Measurements from ENCODE around the gene VNN1.
"Not testable (repeated sequence)": the region's sequence is repeated elsewhere in the genome, so short reads cannot be mapped to it uniquely, and the experiment has no call there.

The VNN1 gene

DNA sequence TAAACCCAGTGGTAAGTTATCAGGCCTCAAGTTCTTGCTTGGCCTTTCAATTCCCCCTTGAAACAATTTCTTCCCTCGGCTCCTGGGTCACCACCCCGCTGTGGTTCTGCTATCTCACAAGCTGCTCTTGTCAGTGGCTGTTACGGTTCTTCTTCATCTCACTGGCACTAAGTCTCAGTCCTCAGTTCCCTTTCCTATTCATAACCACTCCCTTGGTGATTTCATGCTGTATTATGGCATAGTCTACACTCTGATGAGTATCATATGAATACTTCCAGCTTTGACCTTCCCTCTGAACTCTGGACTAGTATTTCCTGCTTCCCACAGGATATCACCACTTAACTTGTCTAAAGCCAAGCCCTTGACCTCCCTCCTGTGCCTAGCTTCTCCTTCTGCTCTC lies 62.8 kb downstream of the VNN1 start:
- Mint-ChIP-seq H3K27ac (no peak overlapping the region), H3K27me3 (ENCODE audit: low read depth, poor library complexity) (no peaks in the 10 kb centered on the region), H3K36me3 (ENCODE audit: low read depth) (no peaks in the 10 kb centered on the region), H3K9me3 (no peaks in the 10 kb centered on the region), H3K4me3 (no peak overlapping the region), H3K4me1 (no peaks in the 10 kb centered on the region)
- TF ChIP-seq, protein P1, sequence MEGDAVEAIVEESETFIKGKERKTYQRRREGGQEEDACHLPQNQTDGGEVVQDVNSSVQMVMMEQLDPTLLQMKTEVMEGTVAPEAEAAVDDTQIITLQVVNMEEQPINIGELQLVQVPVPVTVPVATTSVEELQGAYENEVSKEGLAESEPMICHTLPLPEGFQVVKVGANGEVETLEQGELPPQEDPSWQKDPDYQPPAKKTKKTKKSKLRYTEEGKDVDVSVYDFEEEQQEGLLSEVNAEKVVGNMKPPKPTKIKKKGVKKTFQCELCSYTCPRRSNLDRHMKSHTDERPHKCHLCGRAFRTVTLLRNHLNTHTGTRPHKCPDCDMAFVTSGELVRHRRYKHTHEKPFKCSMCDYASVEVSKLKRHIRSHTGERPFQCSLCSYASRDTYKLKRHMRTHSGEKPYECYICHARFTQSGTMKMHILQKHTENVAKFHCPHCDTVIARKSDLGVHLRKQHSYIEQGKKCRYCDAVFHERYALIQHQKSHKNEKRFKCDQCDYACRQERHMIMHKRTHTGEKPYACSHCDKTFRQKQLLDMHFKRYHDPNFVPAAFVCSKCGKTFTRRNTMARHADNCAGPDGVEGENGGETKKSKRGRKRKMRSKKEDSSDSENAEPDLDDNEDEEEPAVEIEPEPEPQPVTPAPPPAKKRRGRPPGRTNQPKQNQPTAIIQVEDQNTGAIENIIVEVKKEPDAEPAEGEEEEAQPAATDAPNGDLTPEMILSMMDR (IDR thresholded peaks at IDR 0.05) = no peak
- no peak for DNase-seq

DNA sequence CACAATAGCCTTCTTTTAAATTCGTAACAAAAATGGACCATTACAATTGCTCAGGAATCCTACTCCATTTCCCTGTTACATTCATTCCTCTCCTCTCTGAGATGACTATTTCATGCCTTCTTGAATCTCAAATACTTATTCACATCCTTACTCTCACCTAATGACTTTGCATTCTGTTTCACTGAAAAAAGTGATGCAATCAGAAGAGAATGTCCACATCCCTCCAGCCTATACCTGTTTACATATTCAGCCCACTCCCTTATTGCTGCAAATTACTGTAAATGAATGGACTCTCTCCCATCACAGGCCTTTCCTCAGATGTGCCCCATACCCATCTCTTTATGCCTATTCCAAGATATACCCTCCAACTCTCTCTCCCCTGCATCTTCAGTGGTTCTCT lies 63.4 kb downstream of the VNN1 start:
- Mint-ChIP-seq H3K27me3 (ENCODE audit: low read depth, poor library complexity) (no peaks in the 10 kb centered on the region), H3K4me1 (no peaks in the 10 kb centered on the region), H3K27ac (no peak overlapping the region), H3K36me3 (ENCODE audit: low read depth) (no peaks in the 10 kb centered on the region), H3K4me3 (no peak overlapping the region), H3K9me3 (no peaks in the 10 kb centered on the region)
- TF ChIP-seq, protein P1 (IDR thresholded peaks at IDR 0.05) = no peak
- no peak for DNase-seq

DNA sequence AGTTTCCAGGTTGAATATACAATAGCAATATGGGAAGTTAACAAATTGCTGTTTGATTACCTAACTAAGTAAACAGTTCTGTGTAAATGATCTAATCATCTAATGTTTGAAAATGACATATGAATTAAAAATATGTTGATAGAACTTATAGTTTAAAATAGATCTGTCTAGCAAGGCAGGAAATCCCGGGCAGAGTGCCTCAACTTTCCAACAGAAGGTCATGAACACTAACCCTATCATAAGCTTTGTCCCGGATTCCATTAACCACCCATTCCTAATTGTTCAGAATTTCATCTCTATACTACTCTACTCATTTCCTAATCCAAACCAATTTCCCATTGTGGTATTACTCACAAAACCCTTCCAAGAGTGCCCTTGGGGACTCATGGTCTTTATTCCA lies 65.0 kb downstream of the VNN1 start:
- TF ChIP-seq, protein P1 (IDR thresholded peaks at IDR 0.05) = no peak
- Mint-ChIP-seq H3K4me1 (no peaks in the 10 kb centered on the region), H3K27me3 (ENCODE audit: low read depth, poor library complexity) (no peaks in the 10 kb centered on the region), H3K4me3 (no peak overlapping the region), H3K36me3 (ENCODE audit: low read depth) (no peaks in the 10 kb centered on the region), H3K27ac (no peak overlapping the region), H3K9me3 (no peaks in the 10 kb centered on the region)
- DNase-seq = no peak

DNA sequence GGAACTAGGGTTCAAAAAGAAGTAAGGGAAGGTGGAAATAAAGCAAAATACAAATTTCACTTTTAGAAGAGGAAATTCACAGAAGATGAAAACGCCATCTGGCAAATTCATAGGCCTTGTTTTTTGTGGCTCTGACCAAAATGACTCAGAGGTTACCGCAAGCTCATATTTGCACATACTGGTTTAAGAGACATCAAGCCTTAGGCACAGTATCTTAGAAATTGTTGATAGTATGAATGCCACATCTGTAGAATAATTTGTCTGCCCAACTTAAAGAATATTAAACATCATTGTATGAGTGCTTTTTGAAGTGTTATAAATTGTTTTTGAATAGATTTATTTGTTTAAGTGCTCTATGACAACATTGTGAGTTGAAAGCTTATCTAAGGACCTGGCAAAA lies 65.5 kb downstream of the VNN1 start:
- no peak for DNase-seq
- H3K27ac Mint-ChIP-seq = no peak overlapping the region
- TF ChIP-seq, protein P1 (IDR thresholded peaks at IDR 0.05) = no peak

DNA sequence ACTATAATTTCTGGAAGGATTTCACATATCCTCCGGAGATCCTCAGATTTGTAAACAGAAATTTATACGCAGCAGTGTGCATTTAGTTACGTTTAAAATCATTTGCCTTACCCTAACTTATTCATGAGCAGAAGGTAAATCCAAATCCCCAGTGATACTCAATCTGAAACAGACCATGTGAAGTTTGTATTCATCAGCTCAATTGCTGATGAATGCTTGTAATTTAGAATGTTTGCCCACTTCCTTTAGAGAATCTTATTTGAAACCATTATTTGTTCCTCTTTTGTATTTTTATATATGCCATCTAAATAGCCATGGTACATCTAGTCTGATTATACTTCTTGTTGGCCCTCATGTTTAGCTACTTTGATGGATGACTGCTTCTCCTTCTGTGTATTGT lies 70.3 kb downstream of the VNN1 start:
- H3K36me3 Mint-ChIP-seq (ENCODE audit: low read depth) = no peaks in the 10 kb centered on the region
- DNase-seq = no peak
- no peaks in the 10 kb centered on the region for H3K4me1 Mint-ChIP-seq
- H3K27me3 Mint-ChIP-seq (ENCODE audit: low read depth, poor library complexity) = peaks cover 3% of the 10 kb centered on the region
- TF ChIP-seq, protein P1 (IDR thresholded peaks at IDR 0.05) = no peak
- H3K9me3 Mint-ChIP-seq = peaks cover under 1% of the 10 kb centered on the region
- H3K4me3 Mint-ChIP-seq = no peak overlapping the region
- H3K27ac Mint-ChIP-seq = no peak overlapping the region

More for the DNA sequence above, 65.5 kb downstream of the VNN1 start:
- H3K36me3 Mint-ChIP-seq (ENCODE audit: low read depth) = no peaks in the 10 kb centered on the region
- H3K4me1 Mint-ChIP-seq = no peaks in the 10 kb centered on the region
- H3K9me3 Mint-ChIP-seq = no peaks in the 10 kb centered on the region
- H3K27me3 Mint-ChIP-seq (ENCODE audit: low read depth, poor library complexity) = no peaks in the 10 kb centered on the region
- H3K4me3 Mint-ChIP-seq = no peak overlapping the region

DNA sequence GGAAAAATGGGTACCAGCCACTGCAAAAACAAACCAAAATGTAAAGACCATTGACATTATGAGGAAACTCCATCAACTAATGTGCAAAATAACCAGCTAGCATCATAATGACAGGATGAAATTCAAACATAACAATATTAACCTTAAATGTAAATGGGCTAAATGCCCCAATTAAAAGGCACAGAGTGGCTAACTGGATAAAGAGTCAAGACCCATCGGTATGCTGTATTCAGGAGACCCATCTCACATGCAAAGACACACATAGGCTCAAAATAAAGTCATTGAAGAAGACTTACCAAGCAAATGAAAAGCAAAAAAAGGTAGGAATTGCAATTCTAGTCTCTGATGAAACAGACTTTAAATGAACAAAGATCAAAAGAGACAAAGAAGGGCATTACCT lies 76.7 kb downstream of the VNN1 start:
- not testable (repeated sequence) for H3K27me3 Mint-ChIP-seq (ENCODE audit: low read depth, poor library complexity); H3K36me3 Mint-ChIP-seq (ENCODE audit: low read depth); H3K4me3 Mint-ChIP-seq; DNase-seq; H3K27ac Mint-ChIP-seq
- H3K9me3 Mint-ChIP-seq = peaks cover 27% of the 10 kb centered on the region
- peaks cover 11% of the 10 kb centered on the region for H3K4me1 Mint-ChIP-seq

DNA sequence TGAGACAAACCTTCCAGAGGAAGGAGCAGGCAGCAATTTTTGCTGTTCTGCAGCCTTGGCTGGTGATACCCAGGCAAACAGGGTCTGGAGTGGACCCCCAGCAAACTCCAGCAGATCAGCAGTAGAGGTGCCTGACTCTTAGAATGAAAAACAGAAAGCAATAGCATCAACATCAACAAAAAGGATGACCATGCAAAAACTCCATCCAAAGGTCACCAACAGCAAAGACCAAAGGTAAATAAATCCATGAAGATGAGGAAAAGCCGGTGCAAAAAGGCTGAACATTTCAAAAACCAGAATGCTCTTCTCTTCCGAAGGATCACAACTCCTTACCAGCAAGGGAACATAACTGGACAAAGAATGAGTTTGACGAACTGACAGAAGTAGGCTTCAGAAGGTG lies 77.9 kb downstream of the VNN1 start:
- not testable (repeated sequence) for H3K27me3 Mint-ChIP-seq (ENCODE audit: low read depth, poor library complexity); H3K4me3 Mint-ChIP-seq; H3K27ac Mint-ChIP-seq; H3K36me3 Mint-ChIP-seq (ENCODE audit: low read depth); DNase-seq
- H3K9me3 Mint-ChIP-seq = peaks cover 27% of the 10 kb centered on the region
- H3K4me1 Mint-ChIP-seq = peaks cover 15% of the 10 kb centered on the region

DNA sequence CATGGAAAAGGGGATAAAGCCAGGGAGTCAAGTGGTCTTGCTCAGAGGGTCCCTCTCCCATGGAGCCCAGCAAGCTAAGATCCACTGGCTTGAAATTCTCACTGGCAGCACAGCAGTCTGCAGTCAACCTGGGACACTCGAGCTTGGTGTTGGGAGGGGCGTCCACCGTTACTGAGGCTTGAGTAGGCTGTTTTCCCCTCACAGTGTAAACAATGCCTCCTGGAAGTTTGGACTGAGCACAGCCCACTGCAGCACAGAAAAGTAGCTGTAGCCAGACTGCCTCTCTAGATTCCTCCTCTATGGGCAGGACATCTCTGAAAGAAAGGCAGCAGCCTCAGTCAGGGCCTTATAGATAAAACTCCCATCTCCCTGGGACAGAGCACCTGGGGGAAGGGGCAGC lies 78.6 kb downstream of the VNN1 start:
- H3K4me3 Mint-ChIP-seq; DNase-seq; H3K36me3 Mint-ChIP-seq (ENCODE audit: low read depth); H3K27ac Mint-ChIP-seq; H3K27me3 Mint-ChIP-seq (ENCODE audit: low read depth, poor library complexity): not testable (repeated sequence)
- H3K9me3 Mint-ChIP-seq = peaks cover 27% of the 10 kb centered on the region
- peaks cover 20% of the 10 kb centered on the region for H3K4me1 Mint-ChIP-seq

Data from nephron progenitor cell (in vitro differentiated cells).